SK-N-SH (cell line): Measurements from ENCODE around the gene MORF4L1. TPM values are rescaled to one million over a fixed set of nuclear protein-coding genes. Genes with fewer than 3 reads are reported as not detected.

Experiments used
- CTCF ChIA-PET: fragments of 300-600, 350-600 bp; formaldehyde crosslinking; extraction: SDS; loops from one replicate; lab custom pipeline; 2021; lab: Yijun Ruan, JAX
- POLR2A ChIA-PET: fragments of 350-600 bp; sonication (Branson Sonifier 250); formaldehyde crosslinking; extraction: SDS; loops from one replicate; lab custom pipeline; 2020; ENCODE audit warnings: antibody characterized with exemption, inconsistent platforms; lab: Yijun Ruan, JAX
- DNase-seq: peaks from one replicate; pipeline ENCODE4 v3.0.0; 2012
- H2AFZ ChIP-seq: fragments of 200-600 bp; sonication (generic); 2 replicates; pipeline ENCODE4 v1.8.1; 2016; ENCODE audit warnings: antibody characterized with exemption, mild to moderate bottlenecking, low read depth
- H3F3A ChIP-seq: fragments of 200-600 bp; sonication (generic); replicated peaks from 2 replicates; pipeline ENCODE3; 2016; ENCODE audit warnings: antibody characterized with exemption, mild to moderate bottlenecking; ENCODE audit not compliant: insufficient read depth
- H3K27ac ChIP-seq, 2 experiments: fragments of 200-500 bp in 1 of 2; fragments of 200-600 bp in 1 of 2; sonication (Bioruptor generic) in 1 of 2; sonication (generic), shearing (Covaris generic) in 1 of 2; 2 replicates each; pipeline versions ENCODE4 v1.5.1 to v1.6.1; 2014 to 2016; ENCODE audit warnings: low read depth in 2 of 2, inconsistent platforms in 1 of 2, low read length in 1 of 2, mild to moderate bottlenecking in 1 of 2, mixed read lengths in 1 of 2
- H3K27me3 ChIP-seq: fragments of 200-600 bp; sonication (generic), shearing (Covaris generic); 2 replicates; pipeline ENCODE4 v1.6.1; 2016; ENCODE audit warnings: mixed run types; ENCODE audit not compliant: insufficient read depth
- H3K36me3 ChIP-seq, 2 experiments: fragments of 200-500 bp in 1 of 2; fragments of 200-600 bp in 1 of 2; sonication (Bioruptor generic) in 1 of 2; sonication (generic) in 1 of 2; replicated peaks in 1 of 2; 2 replicates each; pipeline versions ENCODE3 to v1.5.1; 2014 to 2016; ENCODE audit warnings: low read length in 1 of 2, mild to moderate bottlenecking in 1 of 2; ENCODE audit not compliant: insufficient read depth in 2 of 2, control insufficient read depth in 1 of 2
- H3K4me1 ChIP-seq, 2 experiments: fragments of 200-500 bp in 1 of 2; fragments of 200-600 bp in 1 of 2; sonication (Bioruptor generic) in 1 of 2; sonication (generic), shearing (Covaris generic) in 1 of 2; 2 replicates each; pipeline versions ENCODE4 v1.5.1 to v1.6.1; 2014 to 2016; ENCODE audit warnings: low read depth in 1 of 2, low read length in 1 of 2, mixed run types in 1 of 2; ENCODE audit not compliant: insufficient read depth in 2 of 2, control insufficient read depth in 1 of 2
- H3K4me2 ChIP-seq: fragments of 200-600 bp; sonication (generic), shearing (Covaris generic); 2 replicates; pipeline ENCODE4 v1.6.1; 2017; ENCODE audit warnings: mixed run types
- H3K4me3 ChIP-seq, 2 experiments: fragments of 200-500 bp in 1 of 2; fragments of 200-600 bp in 1 of 2; sonication (Bioruptor generic) in 1 of 2; sonication (generic), shearing (Covaris generic) in 1 of 2; 2 replicates each; pipeline versions ENCODE4 v1.5.1 to v1.8.1; 2014 to 2016; ENCODE audit warnings: low read depth in 2 of 2, inconsistent platforms in 1 of 2, low read length in 1 of 2, mild to moderate bottlenecking in 1 of 2, mixed read lengths in 1 of 2, moderate library complexity in 1 of 2
- H3K79me2 ChIP-seq: fragments of 200-600 bp; sonication (generic); 2 replicates; pipeline ENCODE4 v1.8.1; 2017; ENCODE audit warnings: mild to moderate bottlenecking; ENCODE audit not compliant: insufficient read depth
- H3K9ac ChIP-seq: fragments of 200-600 bp; sonication (generic); 2 replicates; pipeline ENCODE4 v1.6.1; 2017; ENCODE audit warnings: mixed run types
- H3K9me2 ChIP-seq: fragments of 200-600 bp; sonication (generic); 2 replicates; pipeline ENCODE4 v1.6.1; 2017; ENCODE audit warnings: mixed run types
- H3K9me3 ChIP-seq: fragments of 200-600 bp; sonication (generic); 2 replicates; pipeline ENCODE4 v1.6.1; 2017; ENCODE audit warnings: mixed run types, mild to moderate bottlenecking, moderate library complexity
- H4K20me1 ChIP-seq: fragments of 200-600 bp; sonication (generic); 2 replicates; pipeline ENCODE4 v1.6.1; 2017; ENCODE audit warnings: mild to moderate bottlenecking, mixed run types; ENCODE audit not compliant: insufficient read depth
- CHD2 ChIP-seq: fragments of 150-350 bp; IDR thresholded peaks from 2 replicates; pipeline ENCODE4 v1.6.1; 2018; ENCODE audit warnings: low read length; ENCODE audit not compliant: partially characterized antibody
- ELF1 ChIP-seq: IDR thresholded peaks from 2 replicates; pipeline ENCODE4 v1.4.0; 2012
- EP300 ChIP-seq, 2 experiments: IDR thresholded peaks; 2 replicates each; pipeline versions ENCODE4 v1.4.0 to v1.6.1; 2012; ENCODE audit warnings: borderline replicate concordance in 1 of 2, low read depth in 1 of 2, low read length in 1 of 2
- EZH2phosphoT487 ChIP-seq: fragments of 200-600 bp; sonication (generic); IDR thresholded peaks from 2 replicates; pipeline ENCODE4 v1.6.1; 2017; ENCODE audit warnings: low read depth, mixed run types, mild to moderate bottlenecking, antibody characterized with exemption, moderate library complexity, borderline replicate concordance
- FOSL2 ChIP-seq: IDR thresholded peaks from 2 replicates; pipeline ENCODE4 v1.4.0; 2012; ENCODE audit warnings: low read depth, mild to moderate bottlenecking, moderate library complexity, borderline replicate concordance
- FOXJ3 ChIP-seq: sonication (generic); formaldehyde crosslinking; IDR thresholded peaks from 2 replicates; pipeline ENCODE4 v1.5.1; 2020; ENCODE audit warnings: mild to moderate bottlenecking, missing genetic modification reagents
- FOXM1 ChIP-seq: IDR thresholded peaks from 2 replicates; pipeline ENCODE4 v1.4.0; 2012; ENCODE audit warnings: low read depth, mild to moderate bottlenecking
- GABPA ChIP-seq: IDR thresholded peaks from 2 replicates; pipeline ENCODE4 v1.4.0; 2012; ENCODE audit warnings: low read depth, mild to moderate bottlenecking
- GATA2 ChIP-seq: sonication (generic); formaldehyde crosslinking; IDR thresholded peaks from 2 replicates; pipeline ENCODE4 v1.5.0; 2020; ENCODE audit warnings: mild to moderate bottlenecking, missing genetic modification reagents
- MXI1 ChIP-seq: IDR thresholded peaks from 2 replicates; pipeline ENCODE4 v1.6.1; 2012; ENCODE audit warnings: mild to moderate bottlenecking, low read depth, low read length, improper control_type of control experiment
- NFIC ChIP-seq: IDR thresholded peaks from 2 replicates; pipeline ENCODE4 v1.4.0; 2012; ENCODE audit warnings: borderline replicate concordance
- NRF1 ChIP-seq: IDR thresholded peaks from 2 replicates; pipeline ENCODE4 v1.6.1; 2012; ENCODE audit warnings: low read depth, mild to moderate bottlenecking, low read length
- POLR2AphosphoS5 ChIP-seq: IDR thresholded peaks from 2 replicates; pipeline ENCODE4 v1.6.1; 2012; ENCODE audit warnings: low read depth, low read length
- RAD21 ChIP-seq: IDR thresholded peaks from 2 replicates; pipeline ENCODE4 v1.6.1; 2012; ENCODE audit warnings: mild to moderate bottlenecking, low read length
- RCOR1 ChIP-seq: fragments of 150-350 bp; IDR thresholded peaks from 2 replicates; pipeline ENCODE4 v1.6.1; 2017; ENCODE audit warnings: antibody characterized with exemption, low read length
- RFX5 ChIP-seq: IDR thresholded peaks from 2 replicates; pipeline ENCODE4 v1.6.1; 2012; ENCODE audit warnings: mild to moderate bottlenecking, improper control_type of control experiment, low read length
- RXRA ChIP-seq: IDR thresholded peaks from 2 replicates; pipeline ENCODE4 v1.4.0; 2012; ENCODE audit warnings: low read depth, mild to moderate bottlenecking, borderline replicate concordance
- SMC3 ChIP-seq: IDR thresholded peaks from 2 replicates; pipeline ENCODE4 v1.6.1; 2012; ENCODE audit warnings: low read depth, low read length, improper control_type of control experiment
- TAF1 ChIP-seq: IDR thresholded peaks from 2 replicates; pipeline ENCODE4 v1.6.1; 2012; ENCODE audit warnings: low read depth, mild to moderate bottlenecking, low read length, moderate library complexity, borderline replicate concordance
- TEAD4 ChIP-seq: IDR thresholded peaks from 2 replicates; pipeline ENCODE4 v1.4.0; 2012; ENCODE audit warnings: mild to moderate bottlenecking, borderline replicate concordance; ENCODE audit not compliant: insufficient read depth
- WGBS: methylation state at CpG from one replicate; pipeline ENCODE4 v1.1.6; 2017; ENCODE audit warnings: low lambda C conversion rate; 5-methylcytosine and 5-hydroxymethylcytosine counted together
- polyA plus RNA-seq, 3 experiments: library from polyadenylated mRNA; depleted of rRNA; stranded (reverse); fragments of >200 nt; gene quantifications; 2 replicates each; pipeline ENCODE4 v1.2.3, GENCODE V29; 2012
- TF ChIP-seq, protein P1 (sequence below): fragments of 150-350 bp; IDR thresholded peaks from 2 replicates; pipeline ENCODE4 v1.6.1; 2017; ENCODE audit warnings: antibody characterized with exemption, low read length, low read depth, borderline replicate concordance
- TF ChIP-seq, protein P2 (sequence below): IDR thresholded peaks from 2 replicates; pipeline ENCODE4 v1.4.0; 2012; ENCODE audit warnings: low read depth, borderline replicate concordance
- TF ChIP-seq, protein P3 (sequence below): fragments of 150-350 bp; IDR thresholded peaks from 2 replicates; pipeline ENCODE4 v1.6.1; 2016; ENCODE audit warnings: mild to moderate bottlenecking, low read depth, low read length
- TF ChIP-seq, protein P4 (sequence below): IDR thresholded peaks from 2 replicates; pipeline ENCODE4 v1.4.0; 2012; ENCODE audit warnings: low read depth, borderline replicate concordance
- TF ChIP-seq, protein P5 (sequence below): IDR thresholded peaks from 2 replicates; pipeline ENCODE4 v1.4.0; 2012; ENCODE audit warnings: low read depth
- TF ChIP-seq, protein P6 (sequence below): fragments of 200-600 bp; sonication (generic); IDR thresholded peaks from 2 replicates; pipeline ENCODE4 v1.6.1; 2017; ENCODE audit warnings: antibody characterized with exemption, mild to moderate bottlenecking, moderate library complexity

Gene MORF4L1
- polyA plus RNA-seq, 1 of the 3 experiments (the other 2 are of a cell fraction) = 163 TPM

DNA sequence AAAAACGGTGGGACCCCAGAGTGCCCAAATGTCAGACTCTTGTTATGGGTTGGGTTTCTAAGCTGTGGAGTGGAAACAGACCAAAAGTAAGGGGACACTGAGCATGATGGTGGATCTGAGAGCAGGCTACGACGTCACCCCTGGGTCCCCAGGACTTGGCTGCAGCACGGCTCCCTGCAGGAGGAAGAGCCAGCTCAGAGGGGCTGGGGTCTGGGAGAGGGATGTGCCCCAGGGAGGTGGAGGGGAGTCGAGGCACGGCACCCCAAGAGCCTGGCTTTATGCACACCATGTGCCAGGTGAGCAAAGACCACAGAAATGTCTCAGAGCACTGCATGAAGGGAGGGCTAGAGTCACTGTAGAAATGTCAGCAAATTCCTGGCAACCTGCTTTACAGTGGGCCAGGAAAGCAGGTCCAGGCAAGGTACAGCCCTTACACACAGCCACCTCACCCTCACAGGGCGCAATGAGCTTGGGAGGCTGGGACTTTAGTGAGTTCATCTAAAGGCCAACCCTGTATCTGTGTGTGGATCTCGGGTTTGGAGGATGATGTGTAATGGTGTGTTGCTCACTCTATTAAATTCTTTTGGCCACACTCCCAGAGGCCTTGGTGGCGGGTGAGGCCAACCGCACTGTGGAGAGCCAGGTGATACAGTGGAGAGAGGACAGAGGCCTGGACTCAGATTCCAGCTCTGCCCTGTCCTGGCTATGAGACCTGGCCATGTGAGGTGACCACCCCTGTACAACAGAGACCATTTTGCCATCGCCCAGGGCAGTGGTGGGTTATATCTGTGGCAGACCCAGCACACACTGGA, 58.1 kb downstream of the MORF4L1 start:
- H3K9me3 ChIP-seq = no peaks in the 10 kb centered on the region
- H4K20me1 ChIP-seq = peaks cover 3% of the 10 kb centered on the region; the same call in 1 of the 2 replicates
- ChIA-PET CTCF (interaction anchor here (0.8 to 4.7 kb wide), 4 partner anchors 21 to 254 kb away, joined by 3 to 18 read pairs (median 10); no protein-coding TSS in a partner anchor), POLR2A (no interaction called here)
- no peaks in the 10 kb centered on the region for H3F3A ChIP-seq
- H3K36me3 ChIP-seq = peaks cover 0 to 7% of the 10 kb centered on the region in 2 experiments
- no peak overlapping the region for H2AFZ ChIP-seq
- DNase-seq = peak; percentile 72
- no peak overlapping the region for H3K9ac ChIP-seq
- H3K4me1 ChIP-seq = peaks cover 8 to 31% of the 10 kb centered on the region in 2 experiments; a peak in 3 of 4 replicates
- H3K27me3 ChIP-seq = no peaks in the 10 kb centered on the region
- WGBS = 40% methylated on average over 10 of the region's 11 CpGs
- H3K4me3 ChIP-seq = no peak overlapping the region
- no peaks in the 10 kb centered on the region for H3K79me2 ChIP-seq
- H3K9me2 ChIP-seq = no peaks in the 10 kb centered on the region
- H3K27ac ChIP-seq = peak overlapping the region; percentile 30 to 82
- H3K4me2 ChIP-seq = peak overlapping the region; percentile 73
- TF ChIP-seq, protein P1, sequence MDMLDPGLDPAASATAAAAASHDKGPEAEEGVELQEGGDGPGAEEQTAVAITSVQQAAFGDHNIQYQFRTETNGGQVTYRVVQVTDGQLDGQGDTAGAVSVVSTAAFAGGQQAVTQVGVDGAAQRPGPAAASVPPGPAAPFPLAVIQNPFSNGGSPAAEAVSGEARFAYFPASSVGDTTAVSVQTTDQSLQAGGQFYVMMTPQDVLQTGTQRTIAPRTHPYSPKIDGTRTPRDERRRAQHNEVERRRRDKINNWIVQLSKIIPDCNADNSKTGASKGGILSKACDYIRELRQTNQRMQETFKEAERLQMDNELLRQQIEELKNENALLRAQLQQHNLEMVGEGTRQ = no peak
- TF ChIP-seq, protein P2, sequence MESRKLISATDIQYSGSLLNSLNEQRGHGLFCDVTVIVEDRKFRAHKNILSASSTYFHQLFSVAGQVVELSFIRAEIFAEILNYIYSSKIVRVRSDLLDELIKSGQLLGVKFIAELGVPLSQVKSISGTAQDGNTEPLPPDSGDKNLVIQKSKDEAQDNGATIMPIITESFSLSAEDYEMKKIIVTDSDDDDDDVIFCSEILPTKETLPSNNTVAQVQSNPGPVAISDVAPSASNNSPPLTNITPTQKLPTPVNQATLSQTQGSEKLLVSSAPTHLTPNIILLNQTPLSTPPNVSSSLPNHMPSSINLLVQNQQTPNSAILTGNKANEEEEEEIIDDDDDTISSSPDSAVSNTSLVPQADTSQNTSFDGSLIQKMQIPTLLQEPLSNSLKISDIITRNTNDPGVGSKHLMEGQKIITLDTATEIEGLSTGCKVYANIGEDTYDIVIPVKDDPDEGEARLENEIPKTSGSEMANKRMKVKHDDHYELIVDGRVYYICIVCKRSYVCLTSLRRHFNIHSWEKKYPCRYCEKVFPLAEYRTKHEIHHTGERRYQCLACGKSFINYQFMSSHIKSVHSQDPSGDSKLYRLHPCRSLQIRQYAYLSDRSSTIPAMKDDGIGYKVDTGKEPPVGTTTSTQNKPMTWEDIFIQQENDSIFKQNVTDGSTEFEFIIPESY = no peak
- peak; percentile 49 to 57; a peak in 3 of 4 replicates for TF ChIP-seq EP300 (IDR thresholded peaks at IDR 0.05; ENCODE audit: borderline replicate concordance in 1 of 2, low read depth in 1 of 2, low read length in 1 of 2)
- no peak for TF ChIP-seq NRF1
- TF ChIP-seq RAD21 = no peak
- TF ChIP-seq ELF1 = no peak
- no peak for TF ChIP-seq FOXJ3
- TF ChIP-seq POLR2AphosphoS5 = no peak
- TF ChIP-seq MXI1 = peak; percentile 17; the same call in 1 of the 2 replicates
- TF ChIP-seq, protein P3, sequence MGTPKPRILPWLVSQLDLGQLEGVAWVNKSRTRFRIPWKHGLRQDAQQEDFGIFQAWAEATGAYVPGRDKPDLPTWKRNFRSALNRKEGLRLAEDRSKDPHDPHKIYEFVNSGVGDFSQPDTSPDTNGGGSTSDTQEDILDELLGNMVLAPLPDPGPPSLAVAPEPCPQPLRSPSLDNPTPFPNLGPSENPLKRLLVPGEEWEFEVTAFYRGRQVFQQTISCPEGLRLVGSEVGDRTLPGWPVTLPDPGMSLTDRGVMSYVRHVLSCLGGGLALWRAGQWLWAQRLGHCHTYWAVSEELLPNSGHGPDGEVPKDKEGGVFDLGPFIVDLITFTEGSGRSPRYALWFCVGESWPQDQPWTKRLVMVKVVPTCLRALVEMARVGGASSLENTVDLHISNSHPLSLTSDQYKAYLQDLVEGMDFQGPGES = no peak
- no peak for TF ChIP-seq TAF1
- no peak for TF ChIP-seq EZH2phosphoT487
- TF ChIP-seq TEAD4 = 0 out of 2 replicates have a peak, but pooled peaks have one; percentile 12
- peak; percentile 73 for TF ChIP-seq RCOR1
- TF ChIP-seq, protein P4, sequence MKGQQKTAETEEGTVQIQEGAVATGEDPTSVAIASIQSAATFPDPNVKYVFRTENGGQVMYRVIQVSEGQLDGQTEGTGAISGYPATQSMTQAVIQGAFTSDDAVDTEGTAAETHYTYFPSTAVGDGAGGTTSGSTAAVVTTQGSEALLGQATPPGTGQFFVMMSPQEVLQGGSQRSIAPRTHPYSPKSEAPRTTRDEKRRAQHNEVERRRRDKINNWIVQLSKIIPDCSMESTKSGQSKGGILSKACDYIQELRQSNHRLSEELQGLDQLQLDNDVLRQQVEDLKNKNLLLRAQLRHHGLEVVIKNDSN = no peak
- TF ChIP-seq GATA2 = peak; percentile 71
- no peak for TF ChIP-seq FOXM1
- no peak for TF ChIP-seq GABPA
- peak; percentile 100 for TF ChIP-seq RXRA
- TF ChIP-seq, protein P5, sequence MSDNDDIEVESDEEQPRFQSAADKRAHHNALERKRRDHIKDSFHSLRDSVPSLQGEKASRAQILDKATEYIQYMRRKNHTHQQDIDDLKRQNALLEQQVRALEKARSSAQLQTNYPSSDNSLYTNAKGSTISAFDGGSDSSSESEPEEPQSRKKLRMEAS = peak; percentile 57
- peak; percentile 54 for TF ChIP-seq CHD2
- no peak for TF ChIP-seq RFX5
- TF ChIP-seq SMC3 = no peak
- TF ChIP-seq NFIC = peak; percentile 91
- TF ChIP-seq, protein P6, sequence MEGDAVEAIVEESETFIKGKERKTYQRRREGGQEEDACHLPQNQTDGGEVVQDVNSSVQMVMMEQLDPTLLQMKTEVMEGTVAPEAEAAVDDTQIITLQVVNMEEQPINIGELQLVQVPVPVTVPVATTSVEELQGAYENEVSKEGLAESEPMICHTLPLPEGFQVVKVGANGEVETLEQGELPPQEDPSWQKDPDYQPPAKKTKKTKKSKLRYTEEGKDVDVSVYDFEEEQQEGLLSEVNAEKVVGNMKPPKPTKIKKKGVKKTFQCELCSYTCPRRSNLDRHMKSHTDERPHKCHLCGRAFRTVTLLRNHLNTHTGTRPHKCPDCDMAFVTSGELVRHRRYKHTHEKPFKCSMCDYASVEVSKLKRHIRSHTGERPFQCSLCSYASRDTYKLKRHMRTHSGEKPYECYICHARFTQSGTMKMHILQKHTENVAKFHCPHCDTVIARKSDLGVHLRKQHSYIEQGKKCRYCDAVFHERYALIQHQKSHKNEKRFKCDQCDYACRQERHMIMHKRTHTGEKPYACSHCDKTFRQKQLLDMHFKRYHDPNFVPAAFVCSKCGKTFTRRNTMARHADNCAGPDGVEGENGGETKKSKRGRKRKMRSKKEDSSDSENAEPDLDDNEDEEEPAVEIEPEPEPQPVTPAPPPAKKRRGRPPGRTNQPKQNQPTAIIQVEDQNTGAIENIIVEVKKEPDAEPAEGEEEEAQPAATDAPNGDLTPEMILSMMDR = no peak
- peak; percentile 71; the same call in 1 of the 2 replicates for TF ChIP-seq FOSL2
